Measurements from ENCODE around the gene PASD1.

The PASD1 gene

GRCh38 chrX:151715752-151716151 lies 152.3 kb downstream of the PASD1 start, which contains the start of gene FATE1:
FATE1 (plus strand) TSS chrX:151716035; CDS start chrX:151716120, 85 bp downstream.
- Histone ChIP-seq H3K27ac (ENCODE audit: extremely low read depth, low read depth, low read length) (no peak within 1 kb of the TSS), H3K36me3 (ENCODE audit: control insufficient read depth in 2 of 2, insufficient read depth in 1 of 2, low read length in 2 of 2) (no peaks in the 10 kb centered on the region), H3K4me3 (ENCODE audit: low read depth, low read length) (no peak within 1 kb of the TSS), H3K9me3 (ENCODE audit: control insufficient read depth, insufficient read depth, low read depth, low read length) (no peaks in the 10 kb centered on the region), H3K4me1 (ENCODE audit: control insufficient read depth, insufficient read depth, low read length) (no peaks in the 10 kb centered on the region)
- ChIA-PET CTCF (interaction anchor here (0.8 to 2.3 kb wide), 3 partner anchors 18 to 36 kb away, joined by 3 to 6 read pairs (median 3); no protein-coding TSS in a partner anchor), POLR2A (no interaction called here)
- TF ChIP-seq ZNF132 (tag by site-specific recombination; IDR thresholded peaks at IDR 0.05; ENCODE audit: borderline replicate concordance): no peak
- no peak for TF ChIP-seq ZNF529 (tag by site-specific recombination; IDR thresholded peaks at IDR 0.05; ENCODE audit: insufficient replicate concordance)
- no peak for TF ChIP-seq ZNF274 (IDR thresholded peaks at IDR 0.05; ENCODE audit: low read length)
- TF ChIP-seq ZNF274 (tag by site-specific recombination; IDR thresholded peaks at IDR 0.05; ENCODE audit: borderline replicate concordance): no peak
- TF ChIP-seq ZXDB (tag by site-specific recombination; IDR thresholded peaks at IDR 0.05): no peak
- TF ChIP-seq ZBTB48 (tag by site-specific recombination; IDR thresholded peaks at IDR 0.05): no peak

- Histone ChIP-seq H3K36me3 (ENCODE audit: control insufficient read depth in 2 of 2, insufficient read depth in 1 of 2, low read length in 2 of 2) (no peaks in the 10 kb centered on the region), H3K4me1 (ENCODE audit: control insufficient read depth, insufficient read depth, low read length) (no peaks in the 10 kb centered on the region), H3K4me3 (ENCODE audit: low read depth, low read length) (no peak overlapping the region), H3K9me3 (ENCODE audit: control insufficient read depth, insufficient read depth, low read depth, low read length) (no peaks in the 10 kb centered on the region), H3K27ac (ENCODE audit: extremely low read depth, low read depth, low read length) (no peak overlapping the region)
- ChIA-PET CTCF (no interaction called here), POLR2A (no interaction called here)
- TF ChIP-seq SALL2 (tag by site-specific recombination; IDR thresholded peaks at IDR 0.05; ENCODE audit: borderline replicate concordance): no peak
- TF ChIP-seq PRDM4 (tag by site-specific recombination; IDR thresholded peaks at IDR 0.05): no peak
- no peak for TF ChIP-seq KLF1 (tag by site-specific recombination; IDR thresholded peaks at IDR 0.05)
- no peak for TF ChIP-seq BCL11B (tag by site-specific recombination; IDR thresholded peaks at IDR 0.05; ENCODE audit: low read depth)
- TF ChIP-seq ZBTB26 (tag by site-specific recombination; optimal IDR thresholded peaks at IDR 0.05): no peak
- no peak for TF ChIP-seq KLF7 (tag by site-specific recombination; IDR thresholded peaks at IDR 0.05; ENCODE audit: borderline replicate concordance)
These were observed 158.9 kb downstream of the PASD1 start for GRCh38 chrX:151722241-151722846.

GRCh38 chrX:151723156-151723760 lies 159.8 kb downstream of the PASD1 start:
- POLR2A ChIA-PET: no interaction called here
- TF ChIP-seq ZNF140 (tag by site-specific recombination; IDR thresholded peaks at IDR 0.05) (no peak), ZNF132 (tag by site-specific recombination; IDR thresholded peaks at IDR 0.05; ENCODE audit: borderline replicate concordance) (no peak), GLIS2 (tag by site-specific recombination; IDR thresholded peaks at IDR 0.05) (no peak), ZNF510 (tag by site-specific recombination; IDR thresholded peaks at IDR 0.05; ENCODE audit: insufficient replicate concordance) (no peak), ZFP3 (tag by site-specific recombination; IDR thresholded peaks at IDR 0.05; ENCODE audit: low read depth) (no peak), ZNF426 (tag by site-specific recombination; IDR thresholded peaks at IDR 0.05) (no peak), MYNN (tag by site-specific recombination; IDR thresholded peaks at IDR 0.05; ENCODE audit: borderline replicate concordance) (no peak), PATZ1 (tag by site-specific recombination; IDR thresholded peaks at IDR 0.05) (no peak), ZNF404 (tag by site-specific recombination; IDR thresholded peaks at IDR 0.05) (no peak), GFI1B (tag by site-specific recombination; IDR thresholded peaks at IDR 0.05) (no peak)
- H3K36me3 ChIP-seq (ENCODE audit: control insufficient read depth in 2 of 2, insufficient read depth in 1 of 2, low read length in 2 of 2): no peaks in the 10 kb centered on the region
- no peak overlapping the region for H3K4me3 ChIP-seq (ENCODE audit: low read depth, low read length)
- CTCF ChIA-PET: interaction anchor here (0.7 kb wide), 1 partner anchor 196 kb away, joined by 4 read pairs; no protein-coding TSS in a partner anchor
- H3K9me3 ChIP-seq (ENCODE audit: control insufficient read depth, insufficient read depth, low read depth, low read length): no peaks in the 10 kb centered on the region
- no peaks in the 10 kb centered on the region for H3K4me1 ChIP-seq (ENCODE audit: control insufficient read depth, insufficient read depth, low read length)
- H3K27ac ChIP-seq (ENCODE audit: extremely low read depth, low read depth, low read length): no peak overlapping the region

All from HEK293 (cell line).